ENCODE data around the gene CD300C.
"Not testable (repeated sequence)": the region's sequence is repeated elsewhere in the genome, so short reads cannot be mapped to it uniquely, and the experiment has no call there.

The CD300C gene

GRCh38 chr17:74529243-74529642 lies 16.7 kb downstream of the CD300C start:
- no peak for DNase-seq

- no peak for DNase-seq
Measured at GRCh38 chr17:74528491-74529199, 17.3 kb downstream of the CD300C start.

- no peak for DNase-seq
Measured at GRCh38 chr17:74527756-74528155, 18.2 kb downstream of the CD300C start.

GRCh38 chr17:74527081-74527480 lies 18.8 kb downstream of the CD300C start:
- no peak for DNase-seq

GRCh38 chr17:74526681-74527080 lies 19.2 kb downstream of the CD300C start:
- no peak for DNase-seq

GRCh38 chr17:74525781-74526288 lies 20.1 kb downstream of the CD300C start:
- DNase-seq = no peak

- DNase-seq = no peak
Measured at GRCh38 chr17:74525465-74525725, 20.5 kb downstream of the CD300C start.

- no peak for DNase-seq
Measured at GRCh38 chr17:74524653-74525464, 21.1 kb downstream of the CD300C start.

GRCh38 chr17:74523308-74523707 lies 22.6 kb downstream of the CD300C start:
- no peak for DNase-seq

- DNase-seq = no peak
Measured at GRCh38 chr17:74522381-74523105, 23.4 kb downstream of the CD300C start.

- DNase-seq = no peak
Measured at GRCh38 chr17:74521701-74522201, 24.2 kb downstream of the CD300C start.

GRCh38 chr17:74520790-74521480 lies 25.0 kb downstream of the CD300C start:
- no peak for DNase-seq

GRCh38 chr17:74520016-74520434 lies 25.9 kb downstream of the CD300C start:
- DNase-seq = no peak

GRCh38 chr17:74518413-74518981 lies 27.4 kb downstream of the CD300C start:
- not testable (repeated sequence) for DNase-seq

GRCh38 chr17:74516561-74517328 lies 29.2 kb downstream of the CD300C start:
- no peak for DNase-seq

GRCh38 chr17:74515941-74516340 lies 30.0 kb downstream of the CD300C start:
- DNase-seq = no peak

GRCh38 chr17:74514632-74515334 lies 31.1 kb downstream of the CD300C start:
- no peak for DNase-seq

GRCh38 chr17:74513987-74514631 lies 31.8 kb downstream of the CD300C start:
- DNase-seq = no peak

GRCh38 chr17:74512624-74513091 lies 33.3 kb downstream of the CD300C start:
- no peak for DNase-seq

- no peak for DNase-seq
Measured at GRCh38 chr17:74512036-74512435, 33.9 kb downstream of the CD300C start.
